Fibroblast of mammary gland (primary cell): ENCODE data around the gene GALR2.

Experiments used
- DNase-seq: peaks from one replicate; pipeline ENCODE4 v3.0.0-alpha.2; 2010; ENCODE audit warnings: low read depth
- H3K4me3 ChIP-seq: 2 replicates; pipeline ENCODE4 v1.5.1; 2011; ENCODE audit warnings: low read depth, mild to moderate bottlenecking, low read length, moderate library complexity; ENCODE audit not compliant: control insufficient read depth
- TF ChIP-seq, protein P1 (sequence below): conservative IDR thresholded peaks from 2 replicates; pipeline ENCODE4 v1.5.1; 2011; ENCODE audit warnings: low read depth, low read length, inconsistent platforms; ENCODE audit not compliant: control insufficient read depth, insufficient read depth

Gene GALR2

DNA sequence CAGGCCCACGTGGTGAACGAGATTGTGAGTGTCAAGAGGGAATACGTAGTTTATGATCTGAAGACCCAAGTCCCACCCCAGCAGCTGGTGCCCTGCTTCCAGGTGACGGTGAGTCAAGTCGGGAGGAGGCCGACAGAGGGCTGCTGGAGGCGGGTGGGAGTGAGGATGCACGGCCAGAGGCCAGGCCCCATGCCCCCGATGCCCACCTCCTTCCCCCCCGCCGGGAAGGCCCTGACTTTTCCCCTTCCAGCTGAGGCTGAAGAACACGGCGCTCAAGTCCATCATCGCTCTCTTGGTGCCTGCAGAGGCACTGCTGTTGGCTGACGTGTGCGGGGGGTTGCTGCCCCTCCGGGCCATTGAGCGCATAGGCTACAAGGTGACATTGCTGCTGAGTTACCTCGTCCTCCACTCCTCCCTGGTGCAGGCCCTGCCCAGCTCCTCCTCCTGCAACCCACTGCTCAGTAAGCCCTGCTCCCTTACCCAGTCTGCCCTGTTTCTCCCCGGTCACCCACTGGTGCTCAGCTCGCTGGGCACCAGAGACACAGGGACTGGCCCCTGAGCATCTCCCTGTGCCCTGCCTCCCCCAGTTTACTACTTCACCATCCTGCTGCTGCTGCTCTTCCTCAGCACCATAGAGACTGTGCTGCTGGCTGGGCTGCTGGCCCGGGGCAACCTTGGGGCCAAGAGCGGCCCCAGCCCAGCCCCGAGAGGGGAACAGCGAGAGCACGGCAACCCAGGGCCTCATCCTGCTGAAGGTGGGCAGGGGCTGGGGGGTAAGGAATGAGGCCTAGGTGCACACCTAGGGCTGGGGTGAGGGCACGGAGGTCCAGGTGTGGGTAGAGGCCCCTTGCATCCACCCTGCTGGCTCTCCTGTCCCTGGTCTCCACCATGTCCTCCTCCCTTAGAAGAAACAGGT lies 7.0 kb downstream of the GALR2 start:
- TF ChIP-seq, protein P1, sequence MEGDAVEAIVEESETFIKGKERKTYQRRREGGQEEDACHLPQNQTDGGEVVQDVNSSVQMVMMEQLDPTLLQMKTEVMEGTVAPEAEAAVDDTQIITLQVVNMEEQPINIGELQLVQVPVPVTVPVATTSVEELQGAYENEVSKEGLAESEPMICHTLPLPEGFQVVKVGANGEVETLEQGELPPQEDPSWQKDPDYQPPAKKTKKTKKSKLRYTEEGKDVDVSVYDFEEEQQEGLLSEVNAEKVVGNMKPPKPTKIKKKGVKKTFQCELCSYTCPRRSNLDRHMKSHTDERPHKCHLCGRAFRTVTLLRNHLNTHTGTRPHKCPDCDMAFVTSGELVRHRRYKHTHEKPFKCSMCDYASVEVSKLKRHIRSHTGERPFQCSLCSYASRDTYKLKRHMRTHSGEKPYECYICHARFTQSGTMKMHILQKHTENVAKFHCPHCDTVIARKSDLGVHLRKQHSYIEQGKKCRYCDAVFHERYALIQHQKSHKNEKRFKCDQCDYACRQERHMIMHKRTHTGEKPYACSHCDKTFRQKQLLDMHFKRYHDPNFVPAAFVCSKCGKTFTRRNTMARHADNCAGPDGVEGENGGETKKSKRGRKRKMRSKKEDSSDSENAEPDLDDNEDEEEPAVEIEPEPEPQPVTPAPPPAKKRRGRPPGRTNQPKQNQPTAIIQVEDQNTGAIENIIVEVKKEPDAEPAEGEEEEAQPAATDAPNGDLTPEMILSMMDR: no peak
- no peak for DNase-seq
- H3K4me3 ChIP-seq: no peak overlapping the region

GRCh38 chr17:76082326-76083251 lies 8.0 kb downstream of the GALR2 start:
- TF ChIP-seq, protein P1: no peak
- H3K4me3 ChIP-seq: no peak overlapping the region
- DNase-seq: no peak

DNA sequence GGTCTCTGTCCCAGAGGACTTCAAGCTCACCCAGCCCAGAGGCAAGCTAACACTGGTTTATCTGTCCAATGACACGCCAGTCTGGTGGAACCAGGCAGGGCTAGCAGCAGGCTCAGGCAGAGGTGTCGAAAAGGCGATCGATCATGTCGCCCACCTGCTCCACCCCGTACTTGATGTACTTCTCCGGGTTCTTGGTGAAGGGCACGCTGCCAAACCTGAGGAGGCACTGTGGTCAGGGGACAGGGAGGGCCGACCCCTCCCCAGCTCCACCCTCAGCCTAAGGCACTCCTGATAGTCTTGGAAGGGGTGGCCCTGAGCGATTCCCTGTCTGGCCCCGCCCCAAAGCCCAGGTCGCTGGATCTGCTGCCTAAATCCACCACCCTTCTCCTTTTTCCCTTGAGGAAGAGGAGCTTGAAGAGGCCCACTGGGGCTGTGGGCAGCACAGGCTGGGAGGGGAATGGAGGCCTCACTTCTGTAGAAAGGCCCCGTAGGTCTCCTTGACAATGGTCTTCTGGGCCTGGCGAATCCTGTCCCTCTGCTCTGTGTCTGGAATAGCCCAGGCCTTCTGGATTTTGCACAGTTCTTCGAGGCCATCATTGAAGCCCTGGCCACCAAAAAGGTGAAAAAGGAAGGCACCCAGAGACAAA lies 9.1 kb downstream of the GALR2 start:
- no peak overlapping the region for H3K4me3 ChIP-seq
- no peak for DNase-seq
- TF ChIP-seq, protein P1: no peak

GRCh38 chr17:76085066-76085730 lies 10.6 kb downstream of the GALR2 start:
- H3K4me3 ChIP-seq: no peak overlapping the region
- no peak for DNase-seq
- TF ChIP-seq, protein P1: no peak

- no peak overlapping the region for H3K4me3 ChIP-seq
- TF ChIP-seq, protein P1: no peak
- DNase-seq: no peak
Measured at GRCh38 chr17:76085731-76086366, 11.3 kb downstream of the GALR2 start.
